Measurements from ENCODE around the gene TLR5. TPM values are rescaled to one million over a fixed set of nuclear protein-coding genes. Genes with fewer than 3 reads are reported as not detected.

The TLR5 gene
- total RNA-seq, 3 donors from 2014 or later: 11.5 to 33.5 (median 16.5) TPM

DNA sequence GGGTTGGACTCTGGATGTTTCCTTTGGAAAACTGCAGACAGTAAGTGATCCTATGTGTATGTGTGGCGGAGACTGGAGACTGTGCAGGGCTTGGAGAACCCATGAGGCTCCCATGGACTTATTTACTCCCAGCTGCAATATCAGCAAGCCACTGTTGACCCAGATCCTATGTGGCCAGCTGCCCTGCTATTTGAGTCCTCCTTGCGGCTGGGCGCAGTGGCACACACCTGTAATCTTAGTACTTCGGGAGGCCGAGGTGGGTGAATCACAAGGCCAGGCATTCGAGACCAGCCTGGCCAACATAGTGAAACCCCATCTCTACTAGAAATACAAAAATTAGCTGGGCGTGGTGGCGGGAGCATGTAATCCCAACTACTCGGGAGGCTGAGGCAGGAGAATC is 83.5 kb downstream of the TLR5 start:
- Histone ChIP-seq H3K9me3 (no peaks in the 10 kb centered on the region), H3K4me3 (no peak overlapping the region), H3K27me3 (no peaks in the 10 kb centered on the region), H3K4me1 (no peaks in the 10 kb centered on the region), H3K27ac (no peak overlapping the region), H3K36me3 (no peaks in the 10 kb centered on the region)
- intact Hi-C loops (cut with DNase I; ENCODE audit: low total_unique reads): no loop called here
- no peak for DNase-seq (ENCODE audit: low spot score in 2 of 2)
- TF ChIP-seq POLR2AphosphoS5 (IDR thresholded peaks at IDR 0.05) (no peak), POLR2A (IDR thresholded peaks at IDR 0.05) (no peak)
- TF ChIP-seq, protein P1, sequence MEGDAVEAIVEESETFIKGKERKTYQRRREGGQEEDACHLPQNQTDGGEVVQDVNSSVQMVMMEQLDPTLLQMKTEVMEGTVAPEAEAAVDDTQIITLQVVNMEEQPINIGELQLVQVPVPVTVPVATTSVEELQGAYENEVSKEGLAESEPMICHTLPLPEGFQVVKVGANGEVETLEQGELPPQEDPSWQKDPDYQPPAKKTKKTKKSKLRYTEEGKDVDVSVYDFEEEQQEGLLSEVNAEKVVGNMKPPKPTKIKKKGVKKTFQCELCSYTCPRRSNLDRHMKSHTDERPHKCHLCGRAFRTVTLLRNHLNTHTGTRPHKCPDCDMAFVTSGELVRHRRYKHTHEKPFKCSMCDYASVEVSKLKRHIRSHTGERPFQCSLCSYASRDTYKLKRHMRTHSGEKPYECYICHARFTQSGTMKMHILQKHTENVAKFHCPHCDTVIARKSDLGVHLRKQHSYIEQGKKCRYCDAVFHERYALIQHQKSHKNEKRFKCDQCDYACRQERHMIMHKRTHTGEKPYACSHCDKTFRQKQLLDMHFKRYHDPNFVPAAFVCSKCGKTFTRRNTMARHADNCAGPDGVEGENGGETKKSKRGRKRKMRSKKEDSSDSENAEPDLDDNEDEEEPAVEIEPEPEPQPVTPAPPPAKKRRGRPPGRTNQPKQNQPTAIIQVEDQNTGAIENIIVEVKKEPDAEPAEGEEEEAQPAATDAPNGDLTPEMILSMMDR (IDR thresholded peaks at IDR 0.05): no peak

Other genes with a start within 250 kb of the TLR5 start
- 10 to 100 TPM in 2 of 3 donors, under 1 TPM in 1; 0.64 to 16.7 (median 14.9) TPM for gene SUSD4, start 220.9 kb upstream of the TLR5 start, total RNA-seq